Glomerular endothelial cell (primary cell): ENCODE results near the gene TNRC6A. TPM values are rescaled to one million over a fixed set of nuclear protein-coding genes. Genes with fewer than 3 reads are reported as not detected.

Source experiments
- DNase-seq: peaks from one replicate; pipeline ENCODE4 v3.0.0-alpha.2; 2011; ENCODE audit warnings: low read depth, low spot score; ENCODE audit errors: extremely low read depth
- total RNA-seq: library from RNA; depleted of rRNA; stranded (reverse); fragments of >200 nt; gene quantifications from 2 replicates; pipeline ENCODE4 v1.2.3, GENCODE V29; 2015

TNRC6A gene
- total RNA-seq, 1 donor from 2014 or later: 39.7 TPM

GRCh38 chr16:24755201-24755874 lies 25.9 kb downstream of the TNRC6A start:
- DNase-seq: no peak

- DNase-seq: no peak
Measured at GRCh38 chr16:24758373-24758772, 28.9 kb downstream of the TNRC6A start.

- no peak for DNase-seq
Measured at GRCh38 chr16:24759006-24759405, 29.6 kb downstream of the TNRC6A start.

DNA sequence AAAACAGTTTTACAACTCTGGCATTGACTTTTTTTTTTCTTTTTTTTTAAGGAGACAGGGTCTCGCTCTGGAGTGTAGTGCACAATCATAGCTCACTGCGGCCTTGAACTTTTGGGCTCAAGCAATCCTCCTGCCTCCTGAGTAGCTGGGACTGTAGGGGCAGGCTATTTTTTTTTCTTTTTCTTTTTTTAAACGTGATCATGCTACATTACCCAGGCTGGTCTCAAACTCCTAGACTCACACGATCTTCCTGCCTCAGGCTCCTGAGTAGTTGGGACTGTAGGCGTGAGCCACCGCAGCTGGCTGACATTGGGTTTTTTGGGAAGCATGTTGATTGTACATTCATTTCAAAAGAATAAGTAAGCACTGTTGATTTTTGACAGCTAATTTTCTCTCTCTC lies 32.1 kb downstream of the TNRC6A start:
- DNase-seq: no peak

DNA sequence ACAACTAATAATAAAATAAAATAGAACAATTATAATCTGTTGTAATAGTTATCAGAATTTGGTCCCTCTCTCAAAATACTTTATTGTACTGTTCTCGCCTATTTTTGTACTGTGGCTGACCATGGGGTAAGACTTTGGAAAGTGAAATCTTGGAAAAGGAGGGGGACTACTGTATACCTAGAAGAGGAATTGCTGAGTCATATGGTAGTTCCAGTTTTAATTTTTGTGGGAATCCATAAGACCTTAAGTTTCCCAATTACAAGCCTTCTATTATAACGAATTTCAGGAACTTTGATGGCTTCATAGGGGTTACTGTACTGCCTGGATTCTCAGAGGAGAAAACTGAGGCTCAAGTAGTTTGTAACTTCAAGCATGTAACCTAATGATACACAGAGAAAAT lies 35.5 kb downstream of the TNRC6A start:
- no peak for DNase-seq

- DNase-seq: no peak
Measured at GRCh38 chr16:24766057-24766456, 36.6 kb downstream of the TNRC6A start.

DNA sequence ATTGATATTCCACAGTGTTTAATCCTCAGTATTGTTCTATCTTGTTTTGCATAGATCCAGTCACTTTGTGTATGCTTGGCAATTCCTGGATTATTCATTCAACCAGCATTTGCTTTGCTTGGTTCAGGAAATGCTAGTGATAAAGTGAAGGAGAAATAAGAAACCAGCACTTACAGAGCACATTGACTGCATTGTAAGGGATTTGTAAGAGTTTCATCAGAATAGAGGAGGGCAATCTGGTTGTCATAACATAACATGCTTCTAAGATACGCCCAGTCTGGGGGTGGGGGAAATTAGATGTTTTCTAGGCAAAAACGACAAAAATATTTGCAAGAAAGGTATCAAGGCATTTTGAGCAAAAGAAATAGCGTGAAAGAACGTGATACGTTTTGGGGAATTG lies 40.4 kb downstream of the TNRC6A start:
- no peak for DNase-seq

DNA sequence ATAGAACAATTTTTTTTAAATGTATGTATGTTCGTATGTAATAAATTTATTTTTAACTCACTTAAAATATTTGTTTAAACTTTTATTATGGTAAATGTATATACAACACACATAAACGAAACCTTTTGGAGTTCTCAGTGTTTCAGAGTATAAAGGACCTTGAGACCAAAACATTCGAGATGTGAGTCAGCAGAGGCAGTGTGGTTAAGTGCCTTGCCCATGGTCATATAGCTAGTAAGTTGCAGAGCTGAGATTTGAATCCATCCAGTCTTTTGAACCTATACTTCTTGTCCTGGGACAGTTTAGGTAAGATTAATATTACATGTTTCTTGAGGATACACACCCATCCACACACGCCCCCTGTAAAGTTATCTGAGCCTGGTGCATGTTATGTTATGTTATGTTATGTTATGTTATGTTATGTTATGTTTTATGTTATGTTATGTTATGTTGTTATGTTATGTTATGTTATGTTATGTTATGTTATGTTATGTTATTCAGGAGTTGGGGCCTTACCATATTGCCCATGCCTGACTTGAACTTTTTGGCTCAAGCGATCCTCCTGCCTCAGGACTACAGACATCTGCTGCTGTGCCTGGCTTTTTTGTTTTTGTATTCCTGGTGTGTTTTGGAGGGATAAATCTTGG lies 41.8 kb downstream of the TNRC6A start:
- no peak for DNase-seq

DNA sequence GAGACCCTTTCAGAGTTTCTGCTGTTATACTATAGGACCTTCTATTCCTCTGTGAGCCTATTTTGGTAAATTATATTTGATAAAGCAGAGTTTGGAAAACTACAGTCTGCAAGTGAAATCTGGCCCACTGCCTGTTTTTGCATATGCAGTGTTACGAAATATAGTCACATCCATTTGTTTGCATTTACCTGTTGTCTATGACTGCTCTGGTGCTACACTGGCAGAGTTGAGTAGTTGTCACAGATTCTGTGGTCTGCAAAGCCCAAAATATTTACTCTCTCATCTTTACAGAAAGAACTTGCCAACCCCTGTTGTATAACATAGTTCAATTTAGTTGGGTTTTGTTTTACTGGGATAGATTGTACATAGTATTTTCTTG lies 42.3 kb downstream of the TNRC6A start:
- no peak for DNase-seq

- no peak for DNase-seq
Measured at GRCh38 chr16:24773771-24774427, 44.4 kb downstream of the TNRC6A start.

GRCh38 chr16:24774510-24774909 lies 45.1 kb downstream of the TNRC6A start:
- DNase-seq: no peak

DNA sequence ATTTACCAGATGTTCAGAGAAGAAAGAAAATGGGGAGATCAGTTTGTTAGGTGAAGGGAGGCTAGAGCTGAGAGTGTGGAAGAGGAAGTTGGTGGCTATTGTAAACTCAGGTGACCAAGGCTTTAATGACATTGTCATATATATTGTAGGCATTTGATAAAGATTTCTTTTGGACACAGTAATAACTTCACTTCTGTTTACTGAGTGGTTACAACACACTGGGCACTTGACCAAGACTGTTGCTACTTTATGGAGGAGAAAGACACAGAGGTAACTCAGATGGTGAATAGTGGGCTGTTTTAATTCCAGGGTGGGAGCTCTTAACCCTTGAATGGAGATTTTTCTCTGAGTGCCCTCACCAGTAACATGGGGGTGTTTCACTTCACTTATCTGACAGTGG lies 46.0 kb downstream of the TNRC6A start:
- no peak for DNase-seq

GRCh38 chr16:24776501-24777220 lies 47.2 kb downstream of the TNRC6A start:
- no peak for DNase-seq

- no peak for DNase-seq
Measured at GRCh38 chr16:24778671-24779070, 49.2 kb downstream of the TNRC6A start.

GRCh38 chr16:24781256-24781655 lies 51.8 kb downstream of the TNRC6A start:
- no peak for DNase-seq

- DNase-seq: no peak
Measured at GRCh38 chr16:24784121-24784520, 54.7 kb downstream of the TNRC6A start.

DNA sequence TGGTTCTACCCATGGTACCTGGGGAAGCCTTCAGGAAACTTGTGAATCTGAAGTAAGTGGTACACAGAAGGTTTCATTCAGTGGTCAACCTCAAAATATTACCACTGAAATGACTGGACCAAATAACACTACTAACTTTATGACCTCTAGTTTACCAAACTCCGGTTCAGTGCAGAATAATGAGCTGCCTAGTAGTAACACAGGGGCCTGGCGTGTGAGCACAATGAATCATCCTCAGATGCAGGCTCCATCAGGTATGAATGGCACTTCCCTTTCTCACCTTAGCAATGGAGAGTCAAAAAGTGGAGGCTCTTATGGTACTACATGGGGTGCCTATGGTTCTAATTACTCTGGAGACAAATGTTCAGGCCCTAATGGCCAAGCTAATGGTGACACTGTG lies 60.4 kb downstream of the TNRC6A start:
- no peak for DNase-seq

GRCh38 chr16:24800586-24800985 lies 71.1 kb downstream of the TNRC6A start:
- DNase-seq: no peak

- DNase-seq: no peak
Measured at GRCh38 chr16:24801761-24802302, 72.4 kb downstream of the TNRC6A start.

- no peak for DNase-seq
Measured at GRCh38 chr16:24805484-24805883, 76.0 kb downstream of the TNRC6A start.

- no peak for DNase-seq
Measured at GRCh38 chr16:24807301-24807700, 77.8 kb downstream of the TNRC6A start.
